CD1c-positive myeloid dendritic cell (primary cell): ENCODE data around the gene CNTN3.

Experiments used
- DNase-seq: peaks from one replicate; pipeline ENCODE4 v3.0.0-alpha.2; 2016; ENCODE audit errors: extremely low spot score

The CNTN3 gene

GRCh38 chr3:74614107-74614967 is at the start of gene CNTN3:
CNTN3 (minus strand) TSS chr3:74614659; CDS start chr3:74521112, 93,547 bp downstream.
- no peak for DNase-seq

GRCh38 chr3:74663178-74663577 is 48.7 kb upstream of the CNTN3 start:
- no peak for DNase-seq

DNA sequence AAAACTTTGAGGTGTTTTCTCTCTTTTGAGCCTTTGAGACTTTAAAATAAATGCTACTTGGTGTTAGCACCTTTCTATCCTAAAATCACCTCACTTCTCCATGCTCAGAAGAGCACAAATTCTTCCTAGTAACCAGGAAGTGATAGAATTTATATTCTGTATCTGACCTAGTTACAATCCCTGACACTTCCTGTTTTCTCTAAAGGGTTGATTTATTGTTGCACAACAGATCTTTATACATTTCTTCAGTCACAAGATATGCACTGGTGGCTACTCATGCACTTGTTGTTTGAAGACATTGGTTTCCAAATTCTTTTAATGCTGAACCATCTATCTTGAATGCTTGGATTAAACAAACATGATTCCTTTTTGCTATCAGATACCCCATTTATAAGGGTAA is 47.2 kb upstream of the CNTN3 start:
- DNase-seq, result no peak

DNA sequence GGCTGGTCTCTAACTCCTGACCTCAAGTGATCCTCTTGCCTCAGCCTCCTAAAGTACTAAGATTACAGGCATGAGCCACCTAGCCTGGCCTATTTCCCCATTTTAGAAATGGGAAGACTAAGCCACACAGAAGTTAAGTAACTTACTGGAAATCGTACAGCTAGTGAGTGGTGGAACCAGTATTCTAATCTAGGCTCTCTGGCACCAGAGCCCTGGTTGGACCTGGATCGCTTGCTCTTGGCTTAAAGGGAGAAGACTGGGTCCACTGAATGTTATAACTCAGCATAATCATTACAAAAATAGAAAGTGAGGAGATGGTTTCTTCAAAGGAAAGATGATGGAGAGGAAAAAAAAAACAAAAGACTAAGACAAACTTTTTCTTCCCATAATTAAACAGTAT is 37.4 kb upstream of the CNTN3 start:
- no peak for DNase-seq

DNA sequence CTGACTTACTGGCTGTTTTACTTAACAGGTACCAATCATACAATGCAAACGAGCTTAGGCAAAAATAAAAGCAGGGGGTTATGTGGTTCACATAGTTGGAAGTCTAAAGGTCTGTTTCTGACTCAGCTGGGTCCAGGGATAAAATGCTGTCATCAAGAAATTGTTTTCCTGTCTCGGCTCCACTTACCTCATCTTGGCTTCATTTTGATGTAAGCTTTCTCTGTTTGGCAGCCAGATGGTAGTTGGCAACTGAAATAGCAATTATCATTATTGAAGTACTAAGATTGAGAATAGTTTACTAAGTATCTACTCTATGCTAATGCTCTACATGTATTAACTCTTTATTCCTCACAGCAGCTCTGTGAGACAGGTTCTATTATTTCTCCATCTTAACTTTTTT is 36.8 kb upstream of the CNTN3 start:
- DNase-seq, result no peak

DNA sequence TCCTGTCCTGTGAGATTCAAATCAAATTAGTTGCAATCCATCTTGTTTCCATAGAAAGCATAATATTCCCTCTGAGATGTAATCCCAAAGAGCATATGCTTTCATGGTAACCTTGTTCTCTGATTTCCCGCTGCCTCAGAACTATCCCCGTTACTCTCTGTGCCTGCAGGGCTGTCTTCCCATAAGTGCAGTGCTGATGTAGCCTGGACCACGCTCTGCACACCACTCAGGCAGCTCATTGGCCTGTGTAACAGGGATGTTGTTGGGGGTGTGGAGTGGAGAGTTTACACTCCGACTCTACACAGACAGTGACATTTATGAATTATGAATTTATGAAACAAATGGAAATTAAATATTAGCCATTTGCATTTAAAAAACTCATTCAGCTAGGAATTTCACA is 33.6 kb upstream of the CNTN3 start:
- no peak for DNase-seq

- no peak for DNase-seq
These were observed 31.6 kb upstream of the CNTN3 start for GRCh38 chr3:74646094-74646493.

DNA sequence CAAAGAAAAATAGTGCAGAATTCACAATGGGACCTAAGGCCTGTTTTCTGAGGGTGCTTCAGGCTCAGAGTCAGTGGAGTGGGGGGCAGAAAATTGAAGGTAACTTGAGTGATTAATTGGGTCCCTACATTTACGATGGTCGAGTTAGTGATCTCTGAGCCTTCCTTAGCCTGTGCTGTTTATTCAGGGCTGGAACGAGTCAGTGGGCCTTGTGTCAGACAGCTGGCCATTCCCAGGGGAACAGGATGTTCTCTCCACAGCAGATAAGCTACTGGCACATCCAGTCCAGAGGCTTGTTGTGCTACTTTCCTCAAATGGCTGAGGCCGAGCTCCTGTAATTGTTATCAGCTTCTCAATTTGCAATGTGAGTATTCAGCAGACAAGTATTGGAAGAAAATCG is 29.2 kb upstream of the CNTN3 start:
- DNase-seq, result no peak

GRCh38 chr3:74642876-74643275 is 28.4 kb upstream of the CNTN3 start:
- no peak for DNase-seq

DNA sequence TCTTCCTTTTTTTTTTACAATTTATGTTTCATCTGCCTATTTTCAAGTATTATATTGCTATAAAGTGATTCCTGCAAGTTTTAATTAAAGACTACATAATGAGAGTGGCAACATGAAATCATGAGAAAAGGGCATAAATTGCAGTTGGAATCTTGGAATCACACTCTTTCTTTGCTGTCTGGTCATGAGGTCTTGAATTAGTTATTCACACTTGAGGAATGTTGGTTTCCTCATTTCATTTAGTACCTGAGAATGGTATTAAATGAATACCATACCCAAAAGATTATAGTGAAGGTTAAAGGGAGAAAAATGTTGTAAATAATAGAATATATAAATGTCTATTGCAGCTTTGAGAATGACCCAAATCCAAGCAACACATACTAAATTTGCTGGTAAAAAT is 25.8 kb upstream of the CNTN3 start:
- DNase-seq, result no peak

- DNase-seq, result no peak
These were observed 25.2 kb upstream of the CNTN3 start for GRCh38 chr3:74639681-74640080.

DNA sequence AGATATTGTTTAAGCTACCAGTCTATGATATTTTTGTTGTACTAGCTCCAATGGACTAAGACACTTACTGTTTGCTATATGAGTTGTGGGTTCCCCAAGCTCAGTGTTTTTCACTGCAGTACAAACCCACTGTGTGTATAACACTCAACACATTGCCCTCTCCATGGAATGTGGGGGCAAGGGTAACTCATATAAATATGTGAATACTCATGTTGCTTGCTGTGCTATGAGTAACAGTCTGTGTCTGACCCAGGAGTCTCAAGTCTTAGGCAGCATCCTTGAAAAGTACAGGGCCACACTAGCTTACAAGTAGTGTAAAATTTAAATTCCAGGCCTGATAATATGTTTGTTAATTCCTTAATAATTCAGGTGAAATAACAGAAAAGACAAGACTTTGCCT is 22.5 kb upstream of the CNTN3 start:
- no peak for DNase-seq

DNA sequence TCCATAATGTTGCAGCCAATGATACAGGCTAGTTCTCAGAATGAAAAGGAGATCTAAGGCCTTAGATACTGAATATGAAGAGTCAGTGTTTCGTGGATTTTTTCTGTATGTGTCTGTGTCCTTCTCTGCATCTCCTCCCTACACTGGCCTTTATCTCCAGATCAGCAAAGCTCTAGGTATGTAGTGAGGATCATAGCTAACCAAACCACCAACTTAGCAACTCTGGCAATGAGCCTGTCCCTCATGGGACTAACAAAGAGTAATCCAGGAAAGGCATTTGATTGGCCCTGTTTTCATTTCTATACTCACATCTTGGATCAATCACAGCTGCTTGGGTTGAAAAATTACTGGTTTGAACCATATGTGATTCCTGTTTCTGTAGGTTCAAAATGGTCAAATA is 18.6 kb upstream of the CNTN3 start:
- DNase-seq, result no peak

DNA sequence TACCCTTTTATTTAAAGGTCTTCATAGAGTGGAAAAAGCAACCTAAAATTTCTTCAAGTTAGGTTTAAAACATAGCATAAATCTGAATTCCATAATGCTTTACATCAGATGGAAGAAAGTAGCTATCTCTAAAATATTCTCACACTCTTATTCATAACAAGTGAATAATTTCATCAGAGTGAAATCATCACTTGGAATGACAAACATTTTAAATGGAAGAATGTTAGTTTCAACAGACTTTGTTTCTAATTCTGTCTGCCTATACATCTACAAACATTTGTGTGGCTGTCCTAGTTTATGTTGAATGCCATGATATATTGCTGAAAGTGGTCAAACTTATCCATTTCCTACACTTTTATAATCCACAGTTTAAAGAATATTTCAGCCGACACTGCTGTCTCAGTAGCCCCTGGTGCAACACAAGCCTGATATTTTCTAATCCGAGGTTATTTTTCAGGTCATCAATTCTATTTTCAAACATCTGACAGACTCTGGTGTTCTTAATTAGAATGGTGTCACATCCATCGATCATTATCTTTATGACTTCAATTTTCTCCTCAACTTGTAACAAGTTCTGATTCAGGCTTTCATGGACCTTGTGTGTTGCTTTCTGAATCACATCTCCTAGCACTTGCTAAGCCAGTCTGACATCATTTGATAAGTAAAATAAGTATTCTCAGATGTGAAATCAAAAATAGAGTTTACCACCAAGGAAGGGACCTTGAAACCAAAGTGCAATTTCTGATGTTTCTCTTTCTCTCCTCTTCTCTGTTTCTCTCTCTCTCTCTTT is 17.1 kb upstream of the CNTN3 start:
- no peak for DNase-seq

- DNase-seq, result no peak
These were observed 16.1 kb upstream of the CNTN3 start for GRCh38 chr3:74630602-74631001.

GRCh38 chr3:74626011-74626410 is 11.6 kb upstream of the CNTN3 start:
- no peak for DNase-seq

DNA sequence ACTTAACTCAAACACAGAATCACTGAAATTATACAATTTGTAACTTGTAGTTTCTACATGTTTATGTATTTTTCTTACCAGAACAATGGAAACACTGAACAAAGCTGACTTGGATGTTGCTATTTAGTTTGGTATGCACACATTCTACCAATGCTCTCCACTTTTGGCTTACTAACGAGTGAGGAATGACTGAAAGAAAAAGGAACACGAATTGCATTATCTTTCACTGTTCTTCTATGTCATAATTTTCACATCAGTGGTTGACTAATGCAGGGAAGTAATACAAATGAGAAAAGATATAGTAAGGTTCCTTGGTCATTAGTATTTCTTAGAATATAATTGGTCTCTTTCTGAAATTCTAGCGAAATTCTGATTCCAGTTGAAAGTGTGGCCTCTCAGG is 9.8 kb upstream of the CNTN3 start:
- DNase-seq, result no peak

- no peak for DNase-seq
These were observed 8.9 kb upstream of the CNTN3 start for GRCh38 chr3:74623261-74623836.

GRCh38 chr3:74621581-74621980 is 7.1 kb upstream of the CNTN3 start:
- no peak for DNase-seq

DNA sequence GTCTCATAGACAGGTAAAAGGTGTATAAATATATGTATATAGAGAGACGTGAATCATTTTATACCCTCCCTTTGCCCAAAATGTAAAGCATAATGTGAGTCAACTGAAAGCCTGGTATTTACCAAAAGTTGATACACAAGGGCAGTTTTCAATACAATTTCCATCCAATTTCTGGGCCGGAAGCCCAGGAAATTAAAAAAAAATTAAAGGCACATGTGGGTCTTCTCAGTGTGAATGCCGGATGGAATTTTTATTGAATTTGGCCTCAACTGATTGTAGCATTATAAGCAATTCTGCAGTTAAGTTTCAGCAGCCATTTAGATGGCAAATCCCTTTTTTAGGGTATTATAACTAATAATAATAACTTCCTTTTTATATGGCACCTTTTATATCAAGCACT is 3.3 kb upstream of the CNTN3 start:
- no peak for DNase-seq

- DNase-seq, result no peak
These were observed 845 bp downstream of the CNTN3 start for GRCh38 chr3:74613521-74614106.

- DNase-seq, result no peak
These were observed 1.4 kb downstream of the CNTN3 start for GRCh38 chr3:74613060-74613459.
